Panc1 (cell line): Measurements from ENCODE around the gene RASEF.

Experiments
- CTCF ChIP-seq: fragments of 450-650 bp; IDR thresholded peaks from 2 replicates; pipeline ENCODE4 v1.5.1; 2017; ENCODE audit warnings: mild to moderate bottlenecking
- POLR2AphosphoS5 ChIP-seq: IDR thresholded peaks from 2 replicates; pipeline ENCODE4 v1.6.1; 2012; ENCODE audit warnings: mild to moderate bottlenecking, low read depth, low read length, moderate library complexity
- REST ChIP-seq, 2 experiments: IDR thresholded peaks; 2 replicates each; pipeline ENCODE4 v1.6.1; 2011 to 2012; ENCODE audit warnings: low read depth in 2 of 2, control low read depth in 1 of 2, low read length in 1 of 2, mild to moderate bottlenecking in 1 of 2, moderate library complexity in 1 of 2; ENCODE audit not compliant: insufficient read depth in 1 of 2
- TCF7L2 ChIP-seq: IDR thresholded peaks from 2 replicates; pipeline ENCODE4 v1.6.1; 2011; ENCODE audit warnings: mild to moderate bottlenecking, low read depth, low read length, inconsistent platforms

GRCh38 chr9:83030391-83031107, 32.4 kb downstream of the RASEF start:
- TF ChIP-seq POLR2AphosphoS5 (no peak), REST (IDR thresholded peaks at IDR 0.05; ENCODE audit: insufficient read depth in 1 of 2, low read depth in 2 of 2, low read length in 1 of 2) (no peak), CTCF (no peak), TCF7L2 (no peak)
